ENCODE data around the gene SIRPB2.
A peak's percentile ranks its signal among the peaks of the same experiment; 100 is the strongest.

The SIRPB2 gene

DNA sequence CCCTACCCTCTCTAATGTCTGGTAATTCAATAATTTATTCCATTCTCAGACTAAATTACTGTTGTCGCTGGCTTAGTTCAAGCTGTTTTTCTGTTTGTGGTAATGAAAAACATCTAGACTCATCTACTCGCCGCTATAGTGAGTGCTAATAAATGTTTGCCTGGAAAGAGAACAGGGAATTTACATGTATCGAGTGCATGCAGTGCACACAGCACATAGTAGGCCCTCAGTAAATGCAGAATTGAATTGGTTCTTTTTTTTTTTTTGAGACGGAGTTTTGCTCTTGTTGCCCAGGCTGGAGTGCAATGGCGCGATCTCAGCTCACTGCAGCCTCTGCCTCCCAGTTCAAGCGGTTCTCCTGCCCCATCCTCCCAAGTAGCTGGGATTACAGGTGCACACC, 16.9 kb downstream of the SIRPB2 start:
- H3K4me3 ChIP-seq (ENCODE audit: low read length), result no peak overlapping the region

DNA sequence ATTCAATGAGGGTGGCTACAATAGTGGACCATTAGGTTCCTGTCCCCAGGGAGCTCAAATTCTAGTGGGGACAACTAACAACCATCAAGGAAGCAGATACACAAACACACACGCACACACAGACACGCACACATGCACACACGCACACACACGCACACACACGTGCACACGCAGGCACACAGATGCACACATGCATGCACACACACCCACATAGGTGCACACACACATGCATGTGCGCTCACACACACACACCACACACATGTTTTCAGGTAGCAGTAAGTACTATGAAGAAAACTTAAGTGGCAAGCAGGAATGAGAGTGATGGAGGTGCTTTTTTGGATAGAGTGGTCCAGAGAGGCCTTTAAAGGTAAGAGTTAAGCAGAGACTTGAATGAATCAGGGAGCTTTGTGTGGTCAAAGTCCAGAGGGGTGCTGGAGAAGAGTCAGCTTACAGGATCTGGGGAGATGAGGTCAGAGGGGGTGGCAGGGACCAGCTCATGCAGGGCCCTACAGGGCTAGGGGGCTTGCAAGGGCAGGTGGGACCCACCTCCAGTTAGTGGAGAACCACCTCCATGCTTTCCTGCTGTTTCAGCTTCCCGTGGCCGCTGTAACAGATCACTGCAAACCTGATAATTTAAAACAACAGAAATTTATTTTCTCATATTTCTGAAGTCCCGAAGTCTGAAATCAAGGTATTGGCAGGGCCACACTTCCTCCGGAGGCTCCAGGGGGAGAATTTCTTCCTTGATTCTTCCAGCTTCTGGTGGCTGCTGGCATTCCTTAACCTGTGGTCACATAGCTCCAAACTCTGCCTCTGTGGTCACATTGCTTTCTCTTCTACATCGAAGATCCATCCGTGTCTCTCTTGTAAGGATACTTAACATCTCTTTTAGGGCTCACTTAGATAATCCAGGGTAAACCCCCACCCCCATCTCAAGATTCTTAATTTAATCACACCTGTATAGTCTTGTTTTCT, 17.7 kb downstream of the SIRPB2 start:
- no peak overlapping the region for H3K4me3 ChIP-seq (ENCODE audit: low read length)
- DNase-seq (ENCODE audit: low read depth, low spot score), result no peak

More for the DNA sequence above, 16.9 kb downstream of the SIRPB2 start:
- no peak for DNase-seq (ENCODE audit: low read depth, low spot score)

DNA sequence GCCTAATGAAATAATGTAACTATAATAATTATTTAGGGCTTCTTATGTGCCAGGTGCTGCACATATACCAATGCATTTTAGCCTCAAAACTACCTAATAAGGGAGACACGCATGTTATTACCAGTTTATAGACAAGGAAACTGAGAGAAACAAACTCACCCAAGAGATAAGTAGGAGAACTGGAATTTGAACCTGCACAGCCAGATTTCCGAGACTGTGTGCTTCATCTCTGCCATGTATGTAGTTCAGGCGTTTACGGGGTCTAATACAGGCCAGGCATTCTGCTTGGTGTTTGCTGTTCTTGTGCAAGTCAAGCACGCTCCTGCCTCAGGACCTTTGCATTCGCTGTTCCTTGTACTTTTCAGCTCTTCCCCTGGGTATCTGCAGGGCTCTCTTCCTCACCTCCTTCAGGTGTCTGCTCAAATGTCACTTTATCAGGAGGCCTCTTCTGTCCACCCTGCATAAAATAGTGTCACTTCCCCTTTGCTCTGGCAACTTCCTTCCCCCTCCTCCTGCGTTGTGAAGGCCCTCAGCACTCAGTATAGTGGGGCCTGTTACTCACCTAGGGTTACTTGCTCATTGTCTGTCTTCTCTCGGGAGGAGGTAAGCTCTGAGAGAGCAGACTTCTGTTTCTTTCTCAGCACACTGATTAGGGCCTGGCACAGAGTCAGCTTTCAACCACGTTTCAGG, 18.5 kb downstream of the SIRPB2 start:
- DNase-seq (ENCODE audit: low read depth, low spot score), result no peak
- no peak overlapping the region for H3K4me3 ChIP-seq (ENCODE audit: low read length)

DNA sequence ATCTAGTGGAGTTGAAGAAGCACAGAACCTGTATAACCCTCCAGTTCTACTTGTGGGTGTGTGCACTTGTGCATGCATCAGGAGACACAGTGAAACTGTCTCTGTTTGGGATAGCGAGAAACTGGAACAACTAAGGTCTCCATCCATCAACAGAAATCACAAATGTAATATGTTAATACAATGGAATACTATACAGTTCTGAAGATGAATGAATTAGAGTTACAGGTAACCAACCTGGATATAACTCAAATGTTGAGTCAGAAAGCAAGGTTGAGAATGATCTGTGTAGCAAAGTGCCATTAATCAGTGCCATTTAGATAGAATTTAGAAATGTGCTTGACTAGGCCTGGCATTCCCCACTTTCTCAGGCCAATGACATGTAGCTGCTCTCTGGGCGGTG, 20.0 kb downstream of the SIRPB2 start:
- no peak for DNase-seq (ENCODE audit: low read depth, low spot score)
- H3K4me3 ChIP-seq (ENCODE audit: low read length), result no peak overlapping the region

DNA sequence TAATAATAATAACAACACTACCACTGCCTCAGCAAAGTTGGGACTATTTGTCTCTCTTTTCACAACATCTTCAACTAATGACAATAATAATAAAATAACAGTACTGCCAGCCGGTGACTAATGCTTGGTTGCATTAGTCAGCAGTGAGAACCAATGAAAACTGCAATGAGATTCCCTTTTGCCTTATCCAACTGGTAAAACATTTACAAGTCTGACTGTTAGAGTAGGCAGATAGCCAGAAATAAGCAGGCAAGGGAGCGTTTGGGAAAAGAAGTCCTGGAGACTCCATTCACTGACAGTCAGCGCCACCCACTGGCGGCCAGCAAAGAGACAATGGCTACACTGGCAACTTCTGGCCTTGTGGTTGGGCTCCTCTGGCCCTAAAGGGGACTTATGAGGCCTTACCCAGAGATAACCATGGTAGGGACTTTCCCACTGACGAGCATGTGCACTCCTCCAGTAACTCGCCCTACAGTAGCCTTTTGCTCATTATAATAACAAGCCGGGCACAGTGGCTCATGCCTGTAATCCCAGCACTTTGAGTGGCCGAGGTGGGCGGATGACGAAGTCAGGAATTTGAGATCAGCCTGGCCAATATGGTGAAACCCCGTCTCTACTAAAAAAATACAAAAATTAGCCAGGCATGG, 21.2 kb downstream of the SIRPB2 start:
- no peak for DNase-seq (ENCODE audit: low read depth, low spot score)
- H3K4me3 ChIP-seq (ENCODE audit: low read length), result no peak overlapping the region

DNA sequence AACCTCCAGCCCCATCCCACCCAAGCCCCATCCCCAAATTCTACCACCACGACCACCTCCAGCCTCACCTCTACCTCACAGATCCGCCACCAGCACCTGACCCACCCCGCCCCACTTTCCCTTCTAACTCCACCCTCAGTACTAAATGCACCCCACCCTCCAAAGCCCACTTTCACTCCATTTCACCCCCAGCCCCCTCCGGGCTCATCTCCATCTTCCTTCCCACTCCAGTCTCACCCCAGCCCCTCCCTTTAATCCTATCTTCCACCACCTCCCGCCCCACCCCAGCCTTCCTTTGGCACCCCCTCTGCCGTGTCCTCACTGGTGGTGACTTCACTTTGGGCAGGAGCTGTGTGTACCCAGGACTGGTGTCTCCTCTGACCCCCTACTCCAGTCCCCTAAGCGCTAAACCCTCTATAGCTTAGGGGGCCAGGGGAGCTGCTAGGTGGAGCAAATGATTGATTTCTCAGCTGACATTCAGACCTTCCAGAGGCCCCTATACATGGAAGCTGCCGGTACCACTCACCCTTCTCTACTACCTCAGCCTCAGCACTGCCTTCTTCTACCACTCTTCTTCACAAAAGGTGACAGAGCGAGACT, 21.8 kb downstream of the SIRPB2 start:
- no peak overlapping the region for H3K4me3 ChIP-seq (ENCODE audit: low read length)
- no peak for DNase-seq (ENCODE audit: low read depth, low spot score)

DNA sequence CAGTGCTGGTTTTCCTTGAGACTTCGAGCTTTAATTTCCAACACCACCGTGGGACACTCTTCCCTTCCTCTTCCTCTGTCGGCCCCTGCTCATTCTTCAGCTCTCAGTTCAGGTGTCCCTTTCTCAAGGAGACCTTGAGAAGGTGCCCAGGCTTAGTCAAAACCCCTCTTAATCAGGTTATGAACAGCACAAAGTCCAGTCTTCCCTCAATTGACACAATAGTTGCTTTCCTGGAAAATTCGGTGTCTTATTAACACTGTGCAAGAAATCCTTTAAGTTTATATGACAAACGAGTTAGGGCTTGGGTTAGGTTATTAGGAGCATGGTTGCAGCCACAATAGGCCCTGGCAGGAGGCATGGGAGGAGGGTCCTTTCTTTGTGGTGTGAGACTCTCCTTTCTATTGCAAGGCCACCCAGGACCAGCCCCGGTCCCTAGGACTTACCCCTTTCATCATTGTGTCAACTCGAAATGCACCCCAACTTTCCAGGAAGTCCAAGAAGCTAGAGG, 23.0 kb downstream of the SIRPB2 start:
- no peak overlapping the region for H3K4me3 ChIP-seq (ENCODE audit: low read length)
- no peak for DNase-seq (ENCODE audit: low read depth, low spot score)

DNA sequence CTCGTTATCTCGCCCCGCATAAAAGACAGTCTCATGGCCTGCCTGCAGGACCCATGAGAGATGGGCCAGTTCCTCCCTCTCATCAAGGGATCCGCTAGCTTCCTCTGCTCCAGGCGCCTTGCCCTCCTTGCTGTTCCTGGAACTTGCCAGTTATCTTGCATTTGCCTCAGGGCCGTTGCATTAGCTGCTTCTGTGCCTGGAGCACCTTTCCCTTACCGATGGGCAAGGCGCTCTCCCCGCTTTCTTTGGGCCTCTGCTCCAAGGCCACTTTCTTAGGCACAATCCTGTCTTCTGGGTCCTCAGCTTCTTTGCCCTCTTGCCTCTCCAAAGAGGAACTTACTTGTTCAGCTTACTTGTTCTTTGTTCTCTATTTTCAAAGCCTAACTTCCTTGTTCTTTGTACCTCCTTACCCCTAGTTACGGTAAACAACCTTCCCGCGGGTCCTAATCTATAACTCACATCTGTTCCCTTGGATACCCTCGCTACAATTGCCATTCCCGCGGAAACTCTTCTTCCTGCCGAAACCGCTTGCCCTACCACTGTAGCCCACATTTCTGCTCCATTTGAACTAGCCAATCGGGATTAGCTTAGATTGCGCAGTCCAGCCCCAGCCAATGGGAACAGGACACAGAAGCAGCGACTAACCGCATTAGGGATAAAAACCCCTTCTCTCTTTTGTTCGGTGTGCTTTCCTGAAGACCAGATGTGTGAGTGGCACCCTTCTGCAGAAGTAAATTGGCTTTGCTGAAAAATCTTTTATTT, 23.7 kb downstream of the SIRPB2 start:
- peak overlapping the region; percentile 35 for H3K4me3 ChIP-seq (ENCODE audit: low read length)
- DNase-seq (ENCODE audit: low read depth, low spot score), result no peak

DNA sequence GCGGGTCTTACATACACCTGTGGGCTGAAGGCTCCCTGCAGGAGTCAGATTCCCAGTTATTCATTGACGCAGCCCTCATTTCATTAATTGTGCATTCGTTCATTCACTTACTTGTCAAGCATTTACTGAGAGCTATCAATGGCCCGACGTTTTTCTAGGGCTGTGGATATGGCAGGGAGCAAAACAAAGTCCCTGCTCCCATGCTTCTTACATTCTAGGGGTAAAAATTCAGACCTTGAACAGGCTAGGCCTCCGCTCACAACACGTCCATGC, 24.2 kb downstream of the SIRPB2 start:
- no peak for DNase-seq (ENCODE audit: low read depth, low spot score)
- peak overlapping the region; percentile 35 for H3K4me3 ChIP-seq (ENCODE audit: low read length)

DNA sequence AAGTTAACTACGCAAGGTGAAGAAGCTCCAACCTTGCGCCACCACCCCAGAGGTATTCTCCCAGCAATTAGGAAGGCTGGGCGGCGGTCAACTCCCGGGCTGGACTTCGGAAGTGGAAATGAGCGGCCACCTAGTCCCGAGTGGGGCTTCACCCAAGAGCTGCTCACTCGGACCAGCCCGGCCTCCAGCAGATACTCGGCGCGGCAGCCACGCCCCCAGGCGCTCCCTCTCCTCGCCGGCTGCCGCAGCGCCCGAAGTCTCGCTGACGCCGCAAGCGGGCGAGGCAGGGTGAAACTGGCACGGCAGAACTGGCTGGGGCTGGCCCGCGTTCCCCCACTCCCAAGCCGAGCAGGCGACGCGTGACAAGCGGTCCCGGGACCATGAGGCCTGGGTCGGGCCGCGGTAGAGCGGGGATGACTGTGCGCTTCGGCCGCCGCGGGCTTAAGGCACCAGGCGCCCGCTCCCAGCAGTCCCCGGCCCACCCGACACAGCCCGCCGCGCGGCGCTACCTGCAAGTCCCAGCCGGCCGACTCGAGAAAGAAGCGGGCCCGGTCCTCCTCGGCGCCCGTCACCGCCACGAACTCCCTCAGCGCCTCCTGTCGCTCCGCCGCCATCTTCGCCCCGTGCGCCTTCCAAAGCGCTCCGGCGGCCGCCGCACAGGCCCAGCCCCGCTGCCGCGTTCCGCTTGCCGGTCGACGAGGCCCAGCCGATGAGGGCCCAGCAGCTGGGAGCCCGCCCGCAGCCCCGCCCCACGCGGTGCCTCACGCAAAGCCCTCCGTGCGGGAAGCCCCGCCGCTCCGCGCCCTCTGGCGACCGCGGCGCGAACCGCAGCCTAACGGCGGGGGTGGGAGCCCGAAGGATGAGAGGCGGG, 24.8 kb downstream of the SIRPB2 start, which contains the start of gene NSFL1C:
TSS of gene NSFL1C (minus strand) at position 639 of the 871 bp plus-strand sequence. CDS start at position 614, 25 bp downstream.
- H3K4me3 ChIP-seq (ENCODE audit: low read length), result peak within 1 kb of the TSS; percentile 83
- DNase-seq (ENCODE audit: low read depth, low spot score), result peak; percentile 88

DNA sequence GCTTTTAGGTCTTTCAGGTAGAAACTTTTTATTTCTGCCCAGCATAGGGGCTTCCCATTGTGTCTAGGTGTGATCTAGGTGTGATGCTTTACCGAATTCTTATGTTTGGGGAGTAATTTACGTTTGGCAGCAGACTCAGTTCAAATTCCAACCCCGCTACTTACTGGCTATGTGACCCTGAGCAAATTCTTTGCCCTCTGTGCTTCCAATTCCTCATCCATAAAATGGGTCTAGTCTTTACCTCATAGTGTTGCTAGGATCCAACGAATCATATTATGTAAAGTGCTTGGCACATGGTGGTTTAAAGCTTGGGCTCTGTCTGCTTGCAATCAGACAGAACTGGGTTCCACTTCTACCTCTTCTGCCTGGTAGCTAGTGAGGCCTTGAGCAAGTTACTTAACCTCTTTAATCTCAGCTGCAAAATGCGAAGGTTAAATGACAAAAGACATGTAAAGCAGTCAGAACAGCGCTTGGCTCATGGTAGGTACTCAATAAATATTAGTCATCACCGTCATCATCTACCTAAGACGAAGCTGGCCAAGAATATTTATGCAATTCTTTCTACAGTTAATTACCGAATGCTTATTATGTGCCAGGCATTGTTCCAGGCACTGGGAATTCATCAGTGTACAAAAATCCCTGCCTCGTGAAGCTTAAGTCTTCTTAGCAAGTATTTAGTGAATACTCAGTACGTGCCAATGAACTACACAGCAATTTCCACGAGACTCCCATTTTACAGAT, 25.6 kb downstream of the SIRPB2 start:
- no peak for DNase-seq (ENCODE audit: low read depth, low spot score)
- peak overlapping the region; percentile 83 for H3K4me3 ChIP-seq (ENCODE audit: low read length)

DNA sequence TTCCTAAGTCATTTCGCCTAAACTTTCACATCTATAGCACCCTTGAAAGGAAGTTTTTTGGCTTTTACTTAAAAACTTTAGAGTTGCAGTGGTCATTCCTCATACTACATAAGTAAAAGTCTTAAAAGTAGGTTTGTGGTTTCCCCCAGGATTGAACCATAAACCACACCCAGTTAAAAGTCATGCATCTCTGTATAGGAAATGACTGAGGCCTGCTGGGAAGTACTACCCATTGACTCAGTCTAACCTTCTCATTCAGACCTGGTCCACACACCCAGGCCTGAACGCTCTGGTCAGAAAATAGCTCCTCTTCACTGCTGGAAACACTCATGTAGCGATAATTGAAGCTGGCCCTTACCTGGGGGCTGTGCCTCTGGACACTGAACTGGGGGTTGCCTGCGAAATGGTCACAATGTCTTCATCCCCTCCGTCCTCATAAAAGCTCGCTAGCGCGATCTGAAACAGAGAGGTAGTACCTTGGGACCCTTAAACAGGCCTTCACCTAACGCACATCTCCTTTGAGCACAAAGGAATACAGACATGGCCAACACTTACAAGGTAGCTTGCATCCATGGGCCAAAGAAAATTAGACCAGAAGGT, 27.1 kb downstream of the SIRPB2 start:
- no peak overlapping the region for H3K4me3 ChIP-seq (ENCODE audit: low read length)
- DNase-seq (ENCODE audit: low read depth, low spot score), result no peak

DNA sequence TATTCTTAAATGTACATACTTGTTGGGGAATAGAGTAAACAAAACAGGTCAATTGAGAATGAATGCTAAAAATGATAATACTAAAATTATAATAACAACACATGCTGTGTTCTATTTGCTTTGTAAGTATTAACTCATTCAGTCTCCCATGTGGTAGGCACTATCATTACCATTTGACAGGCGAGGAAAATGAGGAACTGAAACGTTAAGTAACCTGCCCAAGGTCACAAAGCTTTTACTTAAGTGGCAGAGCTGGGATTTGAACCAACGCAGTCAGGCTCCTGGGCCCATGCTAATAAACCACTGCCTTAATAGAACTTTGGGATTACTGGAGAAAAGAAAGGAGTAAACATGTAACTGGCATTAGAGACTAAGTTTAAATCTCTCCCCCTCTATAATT, 28.4 kb downstream of the SIRPB2 start:
- no peak for DNase-seq (ENCODE audit: low read depth, low spot score)
- H3K4me3 ChIP-seq (ENCODE audit: low read length), result no peak overlapping the region

DNA sequence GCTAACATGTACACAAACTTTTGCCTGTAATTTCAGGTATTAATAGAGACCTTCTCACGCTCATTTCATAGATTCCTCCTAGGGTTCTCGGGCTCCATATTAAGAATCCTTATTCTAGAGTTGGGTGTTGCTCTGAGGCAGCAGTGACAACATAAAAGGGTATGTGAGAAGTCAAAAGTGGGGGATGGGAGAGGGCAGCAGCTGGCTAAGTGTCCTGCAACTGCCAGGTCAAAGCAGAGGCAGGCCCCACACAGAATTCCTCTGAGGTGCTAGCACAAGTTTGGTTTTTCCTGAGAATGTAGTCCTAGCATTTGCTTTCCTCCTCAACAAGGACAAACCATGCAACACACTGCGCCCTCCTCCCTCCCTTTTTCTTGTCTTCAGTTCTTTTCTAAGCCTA, 29.2 kb downstream of the SIRPB2 start:
- no peak for DNase-seq (ENCODE audit: low read depth, low spot score)

DNA sequence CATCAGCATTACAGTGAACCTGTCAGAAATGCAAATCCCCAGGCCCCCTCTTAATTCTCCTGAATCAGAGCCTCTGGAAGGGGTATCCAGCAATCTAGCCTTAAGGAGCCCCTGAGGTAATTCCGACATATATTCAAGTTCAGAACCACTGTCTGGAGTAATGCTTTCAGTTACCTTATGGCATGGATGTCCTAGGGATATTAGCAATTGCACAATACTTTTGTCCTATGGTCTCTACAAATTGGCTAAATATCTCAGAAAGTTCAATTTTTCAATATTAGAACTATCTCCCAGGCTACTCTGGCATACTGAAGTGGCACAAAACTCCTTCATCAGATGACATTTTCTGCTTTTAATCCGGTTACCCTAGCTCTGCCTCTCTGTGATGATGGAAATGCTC, 30.9 kb downstream of the SIRPB2 start:
- no peak for DNase-seq (ENCODE audit: low read depth, low spot score)
- no peak overlapping the region for H3K4me3 ChIP-seq (ENCODE audit: low read length)

More for the DNA sequence above, 29.2 kb downstream of the SIRPB2 start:
- no peak overlapping the region for H3K4me3 ChIP-seq (ENCODE audit: low read length)

DNA sequence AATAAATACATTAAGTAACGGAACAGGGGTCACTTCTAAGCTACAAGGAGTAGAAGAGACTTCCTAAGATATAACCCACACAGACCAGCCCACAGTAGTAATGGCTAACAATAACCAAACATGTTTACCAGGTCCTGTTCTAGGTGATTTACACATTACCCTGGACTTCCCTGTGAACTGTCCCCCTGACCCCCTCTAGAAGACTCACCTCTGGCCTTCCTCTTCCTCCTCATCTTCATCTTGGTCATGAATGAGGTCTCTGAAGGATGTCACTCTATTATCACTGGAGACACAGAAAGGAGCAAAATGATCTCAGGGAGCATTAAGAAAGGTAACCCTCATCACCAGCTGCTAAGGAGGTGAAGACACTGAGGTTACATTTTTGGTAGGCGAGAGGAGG, 33.2 kb downstream of the SIRPB2 start:
- no peak overlapping the region for H3K4me3 ChIP-seq (ENCODE audit: low read length)
- no peak for DNase-seq (ENCODE audit: low read depth, low spot score)

DNA sequence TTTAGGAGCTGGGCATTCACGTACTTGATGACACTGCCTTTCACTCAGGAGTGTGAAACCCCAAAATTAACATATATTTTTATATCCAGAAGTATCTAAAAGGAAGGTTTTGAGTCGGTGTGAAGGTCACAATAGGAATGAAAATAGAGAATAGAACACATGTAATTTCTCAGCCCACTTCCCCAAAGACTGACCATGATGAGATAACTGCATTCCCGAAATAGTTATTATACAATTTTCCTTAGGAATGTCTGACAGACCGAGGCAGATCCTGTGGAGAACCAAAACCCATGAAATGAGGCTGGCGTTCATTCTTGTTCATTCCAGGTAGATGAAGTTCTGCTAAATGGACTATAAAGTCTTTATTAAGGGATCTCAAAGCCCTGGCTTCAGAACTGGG, 34.9 kb downstream of the SIRPB2 start:
- H3K4me3 ChIP-seq (ENCODE audit: low read length), result no peak overlapping the region
- DNase-seq (ENCODE audit: low read depth, low spot score), result no peak
